Osteocyte (in vitro differentiated cells): ENCODE data around the gene CTXN2. TPM values are rescaled to one million over a fixed set of nuclear protein-coding genes. Genes with fewer than 3 reads are reported as not detected.

Experiments used
- DNase-seq: peaks from one replicate; pipeline ENCODE4 v3.0.0; 2021; ENCODE audit warnings: mixed read lengths; ENCODE audit not compliant: unreplicated experiment; ENCODE audit errors: extremely low spot score
- H3K27ac Mint-ChIP-seq: one replicate; pipeline ENCODE4 v1.8.0; 2021; ENCODE audit warnings: mild to moderate bottlenecking, mixed read lengths; ENCODE audit not compliant: unreplicated experiment
- H3K27me3 Mint-ChIP-seq: one replicate; pipeline ENCODE4 v1.8.0; 2021; ENCODE audit warnings: mixed read lengths; ENCODE audit not compliant: unreplicated experiment
- H3K36me3 Mint-ChIP-seq: one replicate; pipeline ENCODE4 v1.8.0; 2021; ENCODE audit warnings: mixed read lengths; ENCODE audit not compliant: unreplicated experiment
- H3K4me1 Mint-ChIP-seq: one replicate; pipeline ENCODE4 v1.8.0; 2021; ENCODE audit warnings: mixed read lengths; ENCODE audit not compliant: unreplicated experiment
- H3K4me3 Mint-ChIP-seq: one replicate; pipeline ENCODE4 v1.8.0; 2021; ENCODE audit warnings: mild to moderate bottlenecking, moderate library complexity, mixed read lengths; ENCODE audit not compliant: unreplicated experiment
- H3K9me3 Mint-ChIP-seq: one replicate; pipeline ENCODE4 v1.8.0; 2021; ENCODE audit warnings: mixed read lengths; ENCODE audit not compliant: unreplicated experiment
- CTCF ChIP-seq: fragments of 200-600 bp; sonication (generic); IDR thresholded peaks from 2 replicates; pipeline ENCODE4 v1.5.0; 2021; ENCODE audit warnings: antibody characterized with exemption, mild to moderate bottlenecking, moderate library complexity
- total RNA-seq: library from RNA; stranded (reverse); gene quantifications from 2 replicates; pipeline ENCODE4 v1.2.1, GENCODE V29; 2021

Gene CTXN2
- total RNA-seq, 1 donor from 2014 or later: not detected

- no peak overlapping the region for H3K27ac Mint-ChIP-seq
- H3K9me3 Mint-ChIP-seq: no peaks in the 10 kb centered on the region
- DNase-seq: no peak
- no peak for TF ChIP-seq CTCF
- H3K36me3 Mint-ChIP-seq: no peaks in the 10 kb centered on the region
- H3K4me3 Mint-ChIP-seq: no peak overlapping the region
- peaks cover 46% of the 10 kb centered on the region for H3K27me3 Mint-ChIP-seq
- H3K4me1 Mint-ChIP-seq: no peaks in the 10 kb centered on the region
Measured at GRCh38 chr15:48182749-48183148, 8.7 kb upstream of the CTXN2 start.

GRCh38 chr15:48185529-48185928 is 5.9 kb upstream of the CTXN2 start:
- DNase-seq: no peak
- H3K36me3 Mint-ChIP-seq: no peaks in the 10 kb centered on the region
- TF ChIP-seq CTCF: no peak

GRCh38 chr15:48186271-48186670 is 5.2 kb upstream of the CTXN2 start:
- Mint-ChIP-seq H3K36me3 (no peaks in the 10 kb centered on the region), H3K27ac (no peak overlapping the region), H3K9me3 (no peaks in the 10 kb centered on the region), H3K27me3 (peaks cover 59% of the 10 kb centered on the region), H3K4me3 (no peak overlapping the region), H3K4me1 (peaks cover 3% of the 10 kb centered on the region)
- TF ChIP-seq CTCF: no peak
- DNase-seq: no peak

More at GRCh38 chr15:48185529-48185928, 5.9 kb upstream of the CTXN2 start:
- Mint-ChIP-seq H3K4me3 (no peak overlapping the region), H3K27ac (no peak overlapping the region), H3K27me3 (peaks cover 54% of the 10 kb centered on the region), H3K9me3 (no peaks in the 10 kb centered on the region), H3K4me1 (no peaks in the 10 kb centered on the region)

GRCh38 chr15:48190932-48191573 is 412 bp upstream of the CTXN2 start:
- peaks cover 6% of the 10 kb centered on the region for H3K4me1 Mint-ChIP-seq
- DNase-seq: peak; percentile 88
- H3K9me3 Mint-ChIP-seq: no peaks in the 10 kb centered on the region
- H3K36me3 Mint-ChIP-seq: no peaks in the 10 kb centered on the region
- no peak for TF ChIP-seq CTCF
- H3K4me3 Mint-ChIP-seq: no peak overlapping the region
- peaks cover 40% of the 10 kb centered on the region for H3K27me3 Mint-ChIP-seq
- H3K27ac Mint-ChIP-seq: no peak overlapping the region

GRCh38 chr15:48202068-48202467 is 10.6 kb downstream of the CTXN2 start:
- TF ChIP-seq CTCF: no peak
- Mint-ChIP-seq H3K27ac (no peak overlapping the region), H3K36me3 (no peaks in the 10 kb centered on the region), H3K9me3 (no peaks in the 10 kb centered on the region), H3K27me3 (peaks cover 42% of the 10 kb centered on the region), H3K4me1 (no peaks in the 10 kb centered on the region), H3K4me3 (no peak overlapping the region)
- DNase-seq: no peak
